SK-N-SH (cell line): ENCODE results near the gene SLC35D3. TPM values are rescaled to one million over a fixed set of nuclear protein-coding genes. Genes with fewer than 3 reads are reported as not detected.

Source experiments
- CTCF ChIA-PET: fragments of 300-600, 350-600 bp; formaldehyde crosslinking; extraction: SDS; loops from one replicate; lab custom pipeline; 2021; lab: Yijun Ruan, JAX
- POLR2A ChIA-PET: fragments of 350-600 bp; sonication (Branson Sonifier 250); formaldehyde crosslinking; extraction: SDS; loops from one replicate; lab custom pipeline; 2020; ENCODE audit warnings: antibody characterized with exemption, inconsistent platforms; lab: Yijun Ruan, JAX
- DNase-seq: peaks from one replicate; pipeline ENCODE4 v3.0.0; 2012
- H2AFZ ChIP-seq: fragments of 200-600 bp; sonication (generic); 2 replicates; pipeline ENCODE4 v1.8.1; 2016; ENCODE audit warnings: antibody characterized with exemption, mild to moderate bottlenecking, low read depth
- H3F3A ChIP-seq: fragments of 200-600 bp; sonication (generic); replicated peaks from 2 replicates; pipeline ENCODE3; 2016; ENCODE audit warnings: antibody characterized with exemption, mild to moderate bottlenecking; ENCODE audit not compliant: insufficient read depth
- H3K27ac ChIP-seq, 2 experiments: fragments of 200-500 bp in 1 of 2; fragments of 200-600 bp in 1 of 2; sonication (Bioruptor generic) in 1 of 2; sonication (generic), shearing (Covaris generic) in 1 of 2; 2 replicates each; pipeline versions ENCODE4 v1.5.1 to v1.6.1; 2014 to 2016; ENCODE audit warnings: low read depth in 2 of 2, inconsistent platforms in 1 of 2, low read length in 1 of 2, mild to moderate bottlenecking in 1 of 2, mixed read lengths in 1 of 2
- H3K27me3 ChIP-seq: fragments of 200-600 bp; sonication (generic), shearing (Covaris generic); 2 replicates; pipeline ENCODE4 v1.6.1; 2016; ENCODE audit warnings: mixed run types; ENCODE audit not compliant: insufficient read depth
- H3K36me3 ChIP-seq, 2 experiments: fragments of 200-500 bp in 1 of 2; fragments of 200-600 bp in 1 of 2; sonication (Bioruptor generic) in 1 of 2; sonication (generic) in 1 of 2; replicated peaks in 1 of 2; 2 replicates each; pipeline versions ENCODE3 to v1.5.1; 2014 to 2016; ENCODE audit warnings: low read length in 1 of 2, mild to moderate bottlenecking in 1 of 2; ENCODE audit not compliant: insufficient read depth in 2 of 2, control insufficient read depth in 1 of 2
- H3K4me1 ChIP-seq, 2 experiments: fragments of 200-500 bp in 1 of 2; fragments of 200-600 bp in 1 of 2; sonication (Bioruptor generic) in 1 of 2; sonication (generic), shearing (Covaris generic) in 1 of 2; 2 replicates each; pipeline versions ENCODE4 v1.5.1 to v1.6.1; 2014 to 2016; ENCODE audit warnings: low read depth in 1 of 2, low read length in 1 of 2, mixed run types in 1 of 2; ENCODE audit not compliant: insufficient read depth in 2 of 2, control insufficient read depth in 1 of 2
- H3K4me2 ChIP-seq: fragments of 200-600 bp; sonication (generic), shearing (Covaris generic); 2 replicates; pipeline ENCODE4 v1.6.1; 2017; ENCODE audit warnings: mixed run types
- H3K4me3 ChIP-seq, 2 experiments: fragments of 200-500 bp in 1 of 2; fragments of 200-600 bp in 1 of 2; sonication (Bioruptor generic) in 1 of 2; sonication (generic), shearing (Covaris generic) in 1 of 2; 2 replicates each; pipeline versions ENCODE4 v1.5.1 to v1.8.1; 2014 to 2016; ENCODE audit warnings: low read depth in 2 of 2, inconsistent platforms in 1 of 2, low read length in 1 of 2, mild to moderate bottlenecking in 1 of 2, mixed read lengths in 1 of 2, moderate library complexity in 1 of 2
- H3K79me2 ChIP-seq: fragments of 200-600 bp; sonication (generic); 2 replicates; pipeline ENCODE4 v1.8.1; 2017; ENCODE audit warnings: mild to moderate bottlenecking; ENCODE audit not compliant: insufficient read depth
- H3K9ac ChIP-seq: fragments of 200-600 bp; sonication (generic); 2 replicates; pipeline ENCODE4 v1.6.1; 2017; ENCODE audit warnings: mixed run types
- H3K9me2 ChIP-seq: fragments of 200-600 bp; sonication (generic); 2 replicates; pipeline ENCODE4 v1.6.1; 2017; ENCODE audit warnings: mixed run types
- H3K9me3 ChIP-seq: fragments of 200-600 bp; sonication (generic); 2 replicates; pipeline ENCODE4 v1.6.1; 2017; ENCODE audit warnings: mixed run types, mild to moderate bottlenecking, moderate library complexity
- H4K20me1 ChIP-seq: fragments of 200-600 bp; sonication (generic); 2 replicates; pipeline ENCODE4 v1.6.1; 2017; ENCODE audit warnings: mild to moderate bottlenecking, mixed run types; ENCODE audit not compliant: insufficient read depth
- CHD2 ChIP-seq: fragments of 150-350 bp; IDR thresholded peaks from 2 replicates; pipeline ENCODE4 v1.6.1; 2018; ENCODE audit warnings: low read length; ENCODE audit not compliant: partially characterized antibody
- CTCF ChIP-seq: fragments of 200-600 bp; sonication (generic); IDR thresholded peaks from 2 replicates; pipeline ENCODE4 v1.6.1; 2017; ENCODE audit warnings: antibody characterized with exemption, mild to moderate bottlenecking, moderate library complexity
- EZH2phosphoT487 ChIP-seq: fragments of 200-600 bp; sonication (generic); IDR thresholded peaks from 2 replicates; pipeline ENCODE4 v1.6.1; 2017; ENCODE audit warnings: low read depth, mixed run types, mild to moderate bottlenecking, antibody characterized with exemption, moderate library complexity, borderline replicate concordance
- FOSL2 ChIP-seq: IDR thresholded peaks from 2 replicates; pipeline ENCODE4 v1.4.0; 2012; ENCODE audit warnings: low read depth, mild to moderate bottlenecking, moderate library complexity, borderline replicate concordance
- FOXM1 ChIP-seq: IDR thresholded peaks from 2 replicates; pipeline ENCODE4 v1.4.0; 2012; ENCODE audit warnings: low read depth, mild to moderate bottlenecking
- GATA2 ChIP-seq: sonication (generic); formaldehyde crosslinking; IDR thresholded peaks from 2 replicates; pipeline ENCODE4 v1.5.0; 2020; ENCODE audit warnings: mild to moderate bottlenecking, missing genetic modification reagents
- JUND ChIP-seq: IDR thresholded peaks from 2 replicates; pipeline ENCODE4 v1.4.0; 2012
- MEF2A ChIP-seq: IDR thresholded peaks from 2 replicates; pipeline ENCODE4 v1.4.0; 2012; ENCODE audit warnings: low read depth, borderline replicate concordance
- PBX3 ChIP-seq: IDR thresholded peaks from 2 replicates; pipeline ENCODE4; 2012
- RAD21 ChIP-seq: IDR thresholded peaks from 2 replicates; pipeline ENCODE4 v1.6.1; 2012; ENCODE audit warnings: mild to moderate bottlenecking, low read length
- RCOR1 ChIP-seq: fragments of 150-350 bp; IDR thresholded peaks from 2 replicates; pipeline ENCODE4 v1.6.1; 2017; ENCODE audit warnings: antibody characterized with exemption, low read length
- REST ChIP-seq: IDR thresholded peaks from 2 replicates; pipeline ENCODE4 v1.6.1; 2012; ENCODE audit warnings: mild to moderate bottlenecking, low read depth, low read length, moderate library complexity
- RXRA ChIP-seq: IDR thresholded peaks from 2 replicates; pipeline ENCODE4 v1.4.0; 2012; ENCODE audit warnings: low read depth, mild to moderate bottlenecking, borderline replicate concordance
- SIN3A ChIP-seq: IDR thresholded peaks from 2 replicates; pipeline ENCODE4 v1.6.1; 2012; ENCODE audit warnings: low read depth, mild to moderate bottlenecking, low read length, moderate library complexity, borderline replicate concordance
- SMC3 ChIP-seq: IDR thresholded peaks from 2 replicates; pipeline ENCODE4 v1.6.1; 2012; ENCODE audit warnings: low read depth, low read length, improper control_type of control experiment
- TAF1 ChIP-seq: IDR thresholded peaks from 2 replicates; pipeline ENCODE4 v1.6.1; 2012; ENCODE audit warnings: low read depth, mild to moderate bottlenecking, low read length, moderate library complexity, borderline replicate concordance
- WGBS: methylation state at CpG from one replicate; pipeline ENCODE4 v1.1.6; 2017; ENCODE audit warnings: low lambda C conversion rate; 5-methylcytosine and 5-hydroxymethylcytosine counted together
- polyA plus RNA-seq, 3 experiments: library from polyadenylated mRNA; depleted of rRNA; stranded (reverse); fragments of >200 nt; gene quantifications; 2 replicates each; pipeline ENCODE4 v1.2.3, GENCODE V29; 2012

SLC35D3 gene
- polyA plus RNA-seq, 1 of the 3 experiments (the other 2 are of a cell fraction) = 0.05 TPM

GRCh38 chr6:136964398-136964797 is 42.3 kb downstream of the SLC35D3 start:
- H3K9me3 ChIP-seq = no peaks in the 10 kb centered on the region
- no peaks in the 10 kb centered on the region for H3K79me2 ChIP-seq
- H3K27ac ChIP-seq = peak overlapping the region in 1 of 2 experiments; percentile 61; a peak in 1 of 4 replicates
- POLR2A ChIA-PET = interaction anchor here (0.9 to 1.9 kb wide), 4 partner anchors 19 to 48 kb away, joined by 3 to 7 read pairs (median 3); no protein-coding TSS in a partner anchor
- no peak overlapping the region for H3K4me2 ChIP-seq
- CTCF ChIA-PET = interaction anchor here (1.9 kb wide), 1 partner anchor 16 kb away, joined by 5 read pairs; no protein-coding TSS in a partner anchor
- no peaks in the 10 kb centered on the region for H3K9me2 ChIP-seq
- TF ChIP-seq CTCF (no peak), RXRA (no peak), CHD2 (no peak), TAF1 (no peak), EZH2phosphoT487 (no peak), GATA2 (no peak), MEF2A (no peak), SIN3A (no peak)
- H3K9ac ChIP-seq = no peak overlapping the region
- H4K20me1 ChIP-seq = no peaks in the 10 kb centered on the region
- H3F3A ChIP-seq = no peaks in the 10 kb centered on the region
- H3K27me3 ChIP-seq = no peaks in the 10 kb centered on the region
- DNase-seq = no peak
- H3K36me3 ChIP-seq = no peaks in the 10 kb centered on the region
- H3K4me3 ChIP-seq = no peak overlapping the region
- peaks cover 0 to 27% of the 10 kb centered on the region in 2 experiments; a peak in 2 of 4 replicates for H3K4me1 ChIP-seq
- no peak overlapping the region for H2AFZ ChIP-seq
- WGBS = 45% methylated on average over 2 of the region's 2 CpGs

- no peaks in the 10 kb centered on the region for H3K27me3 ChIP-seq
- TF ChIP-seq GATA2 = no peak
- no peak for TF ChIP-seq JUND
- peak; percentile 62 for TF ChIP-seq SMC3
- TF ChIP-seq FOXM1 = no peak
- TF ChIP-seq CTCF = peak; percentile 55
- no peak for TF ChIP-seq PBX3
- peak; percentile 75 for TF ChIP-seq REST
- TF ChIP-seq RCOR1 = peak; percentile 63
- no peak for TF ChIP-seq FOSL2
- TF ChIP-seq RAD21 = peak; percentile 74
Observed at GRCh38 chr6:136967876-136968752, 46.0 kb downstream of the SLC35D3 start.

More at GRCh38 chr6:136967876-136968752, 46.0 kb downstream of the SLC35D3 start:
- H3K4me1 ChIP-seq = peaks cover 0 to 43% of the 10 kb centered on the region in 2 experiments; a peak in 2 of 4 replicates
- 0 out of 4 replicates have a peak overlapping the region, but pooled peaks of 1 of the 2 experiments have one; percentile 26 for H3K4me3 ChIP-seq
- ChIA-PET CTCF (interaction anchor here (0.6 to 6.2 kb wide), 14 partner anchors 7 to 346 kb away, joined by 3 to 37 read pairs (median 4); partner anchors contain the start of gene SLC35D3), POLR2A (interaction anchor here (1.5 to 7.1 kb wide), 8 partner anchors 12 to 76 kb away, joined by 4 to 93 read pairs (median 40); partner anchors contain the start of genes IL20RA and SLC35D3)
- H4K20me1 ChIP-seq = no peaks in the 10 kb centered on the region
- no peaks in the 10 kb centered on the region for H3K79me2 ChIP-seq
- H3K9me3 ChIP-seq = no peaks in the 10 kb centered on the region
- H3K9me2 ChIP-seq = no peaks in the 10 kb centered on the region
- DNase-seq = peak; percentile 42
- H3K27ac ChIP-seq = peak overlapping the region in 1 of 2 experiments; percentile 95; a peak in 2 of 4 replicates
- H3F3A ChIP-seq = no peaks in the 10 kb centered on the region
- no peak overlapping the region for H3K4me2 ChIP-seq
- H3K36me3 ChIP-seq = no peaks in the 10 kb centered on the region
- no peak overlapping the region for H3K9ac ChIP-seq
- no peak overlapping the region for H2AFZ ChIP-seq
- 58% methylated on average over 19 of the region's 19 CpGs for WGBS
